ENCODE results near the gene PTPN5.

The PTPN5 gene

GRCh38 chr11:18710545-18710944 is 81.1 kb downstream of the PTPN5 start:
- no CpG with 5 or more reads among the region's 5 CpGs for WGBS (ENCODE audit: extremely low coverage, insufficient coverage, low lambda C conversion rate)

GRCh38 chr11:18709414-18709813 is 82.2 kb downstream of the PTPN5 start:
- H3K27ac ChIP-seq (ENCODE audit: low read depth, low read length) = no peak overlapping the region
- no peak overlapping the region for H3K23ac ChIP-seq (ENCODE audit: low read length)
- no peak overlapping the region for H4K5ac ChIP-seq (ENCODE audit: low read length)
- no peak overlapping the region for H2BK120ac ChIP-seq (ENCODE audit: low read depth, low read length)
- H3K4me2 ChIP-seq (ENCODE audit: low read length) = no peak overlapping the region
- no peak overlapping the region for H3K4me3 ChIP-seq (ENCODE audit: low read length)
- H3K79me2 ChIP-seq (ENCODE audit: control insufficient read depth, insufficient read depth, low read length) = no peaks in the 10 kb centered on the region
- no peak overlapping the region for H3K9ac ChIP-seq (ENCODE audit: low read length)
- H2AK5ac ChIP-seq (ENCODE audit: low read length) = no peak overlapping the region
- no peaks in the 10 kb centered on the region for H3K79me1 ChIP-seq (ENCODE audit: low read length)
- H3K4ac ChIP-seq (ENCODE audit: low read depth, low read length) = no peak overlapping the region
- H3K4me1 ChIP-seq (ENCODE audit: control insufficient read depth, low read depth, low read length) = no peaks in the 10 kb centered on the region
- H4K8ac ChIP-seq (ENCODE audit: low read depth, low read length) = no peak overlapping the region
- no peak overlapping the region for H3K18ac ChIP-seq (ENCODE audit: low read length)
- H2BK15ac ChIP-seq (replicated peaks; ENCODE audit: low read depth) = no peak overlapping the region
- no peak overlapping the region for H3K56ac ChIP-seq (ENCODE audit: low read length)
- H3K36me3 ChIP-seq (ENCODE audit: control insufficient read depth, insufficient read depth, low read length) = no peaks in the 10 kb centered on the region
- H2BK5ac ChIP-seq (ENCODE audit: low read length) = no peak overlapping the region
- no CpG with 5 or more reads among the region's 4 CpGs for WGBS (ENCODE audit: extremely low coverage, insufficient coverage, low lambda C conversion rate)
- DNase-seq = no peak
- H3K27me3 ChIP-seq (ENCODE audit: insufficient read depth, low read length, poor library complexity) = no peaks in the 10 kb centered on the region

More at GRCh38 chr11:18710545-18710944, 81.1 kb downstream of the PTPN5 start:
- H3K27me3 ChIP-seq (ENCODE audit: insufficient read depth, low read length, poor library complexity) = no peaks in the 10 kb centered on the region
- H3K4me1 ChIP-seq (ENCODE audit: control insufficient read depth, low read depth, low read length) = no peaks in the 10 kb centered on the region
- no peak overlapping the region for H3K4ac ChIP-seq (ENCODE audit: low read depth, low read length)
- no peaks in the 10 kb centered on the region for H3K36me3 ChIP-seq (ENCODE audit: control insufficient read depth, insufficient read depth, low read length)
- no peak overlapping the region for H3K23ac ChIP-seq (ENCODE audit: low read length)
- H2BK5ac ChIP-seq (ENCODE audit: low read length) = no peak overlapping the region
- H3K4me3 ChIP-seq (ENCODE audit: low read length) = no peak overlapping the region
- H2AK5ac ChIP-seq (ENCODE audit: low read length) = no peak overlapping the region
- H3K18ac ChIP-seq (ENCODE audit: low read length) = no peak overlapping the region
- no peak overlapping the region for H3K9ac ChIP-seq (ENCODE audit: low read length)
- no peaks in the 10 kb centered on the region for H3K79me1 ChIP-seq (ENCODE audit: low read length)
- no peak overlapping the region for H2BK120ac ChIP-seq (ENCODE audit: low read depth, low read length)
- no peak overlapping the region for H4K8ac ChIP-seq (ENCODE audit: low read depth, low read length)
- H4K5ac ChIP-seq (ENCODE audit: low read length) = no peak overlapping the region
- no peak overlapping the region for H3K56ac ChIP-seq (ENCODE audit: low read length)
- H3K27ac ChIP-seq (ENCODE audit: low read depth, low read length) = no peak overlapping the region
- H3K79me2 ChIP-seq (ENCODE audit: control insufficient read depth, insufficient read depth, low read length) = no peaks in the 10 kb centered on the region
- H3K4me2 ChIP-seq (ENCODE audit: low read length) = no peak overlapping the region
- DNase-seq = no peak
- H2BK15ac ChIP-seq (replicated peaks; ENCODE audit: low read depth) = no peak overlapping the region

GRCh38 chr11:18707811-18708340 is 83.7 kb downstream of the PTPN5 start:
- Histone ChIP-seq H4K8ac (ENCODE audit: low read depth, low read length) (no peak overlapping the region), H2BK15ac (replicated peaks; ENCODE audit: low read depth) (no peak overlapping the region)
- WGBS (ENCODE audit: extremely low coverage, insufficient coverage, low lambda C conversion rate) = no CpG with 5 or more reads among the region's 12 CpGs

GRCh38 chr11:18706330-18707243 is 85.0 kb downstream of the PTPN5 start:
- H2BK5ac ChIP-seq (ENCODE audit: low read length) = no peak overlapping the region
- no peak for DNase-seq
- peak overlapping the region; percentile 7 for H3K56ac ChIP-seq (ENCODE audit: low read length)
- H3K79me2 ChIP-seq (ENCODE audit: control insufficient read depth, insufficient read depth, low read length) = no peaks in the 10 kb centered on the region
- H3K27me3 ChIP-seq (ENCODE audit: insufficient read depth, low read length, poor library complexity) = no peaks in the 10 kb centered on the region
- H3K36me3 ChIP-seq (ENCODE audit: control insufficient read depth, insufficient read depth, low read length) = no peaks in the 10 kb centered on the region
- no peak overlapping the region for H4K5ac ChIP-seq (ENCODE audit: low read length)
- no peak overlapping the region for H2BK15ac ChIP-seq (replicated peaks; ENCODE audit: low read depth)
- H2AK5ac ChIP-seq (ENCODE audit: low read length) = no peak overlapping the region
- no peak overlapping the region for H3K27ac ChIP-seq (ENCODE audit: low read depth, low read length)
- H3K9ac ChIP-seq (ENCODE audit: low read length) = peak overlapping the region; percentile 21
- H3K18ac ChIP-seq (ENCODE audit: low read length) = no peak overlapping the region
- no peaks in the 10 kb centered on the region for H3K4me1 ChIP-seq (ENCODE audit: control insufficient read depth, low read depth, low read length)
- H3K23ac ChIP-seq (ENCODE audit: low read length) = no peak overlapping the region
- H3K4me2 ChIP-seq (ENCODE audit: low read length) = no peak overlapping the region
- no peak overlapping the region for H3K4ac ChIP-seq (ENCODE audit: low read depth, low read length)
- H3K79me1 ChIP-seq (ENCODE audit: low read length) = no peaks in the 10 kb centered on the region
- H4K8ac ChIP-seq (ENCODE audit: low read depth, low read length) = no peak overlapping the region
- no peak overlapping the region for H3K4me3 ChIP-seq (ENCODE audit: low read length)
- H2BK120ac ChIP-seq (ENCODE audit: low read depth, low read length) = no peak overlapping the region
- WGBS (ENCODE audit: extremely low coverage, insufficient coverage, low lambda C conversion rate) = no CpG with 5 or more reads among the region's 34 CpGs

More at GRCh38 chr11:18707811-18708340, 83.7 kb downstream of the PTPN5 start:
- no peaks in the 10 kb centered on the region for H3K4me1 ChIP-seq (ENCODE audit: control insufficient read depth, low read depth, low read length)
- H3K23ac ChIP-seq (ENCODE audit: low read length) = no peak overlapping the region
- no peak overlapping the region for H3K4me3 ChIP-seq (ENCODE audit: low read length)
- no peak overlapping the region for H3K27ac ChIP-seq (ENCODE audit: low read depth, low read length)
- H3K79me1 ChIP-seq (ENCODE audit: low read length) = no peaks in the 10 kb centered on the region
- DNase-seq = no peak
- H3K27me3 ChIP-seq (ENCODE audit: insufficient read depth, low read length, poor library complexity) = no peaks in the 10 kb centered on the region
- no peak overlapping the region for H2BK120ac ChIP-seq (ENCODE audit: low read depth, low read length)
- H3K18ac ChIP-seq (ENCODE audit: low read length) = no peak overlapping the region
- H3K4ac ChIP-seq (ENCODE audit: low read depth, low read length) = no peak overlapping the region
- H2BK5ac ChIP-seq (ENCODE audit: low read length) = no peak overlapping the region
- no peaks in the 10 kb centered on the region for H3K36me3 ChIP-seq (ENCODE audit: control insufficient read depth, insufficient read depth, low read length)
- H3K9ac ChIP-seq (ENCODE audit: low read length) = no peak overlapping the region
- no peak overlapping the region for H3K56ac ChIP-seq (ENCODE audit: low read length)
- H3K79me2 ChIP-seq (ENCODE audit: control insufficient read depth, insufficient read depth, low read length) = no peaks in the 10 kb centered on the region
- H4K5ac ChIP-seq (ENCODE audit: low read length) = no peak overlapping the region
- no peak overlapping the region for H2AK5ac ChIP-seq (ENCODE audit: low read length)
- H3K4me2 ChIP-seq (ENCODE audit: low read length) = no peak overlapping the region

GRCh38 chr11:18705651-18706281 is 85.8 kb downstream of the PTPN5 start:
- Histone ChIP-seq H2BK5ac (ENCODE audit: low read length) (no peak overlapping the region), H3K79me1 (ENCODE audit: low read length) (no peaks in the 10 kb centered on the region), H2BK15ac (replicated peaks; ENCODE audit: low read depth) (no peak overlapping the region), H4K8ac (ENCODE audit: low read depth, low read length) (no peak overlapping the region), H2AK5ac (ENCODE audit: low read length) (no peak overlapping the region), H3K4me2 (ENCODE audit: low read length) (no peak overlapping the region), H3K18ac (ENCODE audit: low read length) (no peak overlapping the region), H3K4me3 (ENCODE audit: low read length) (no peak overlapping the region), H3K4ac (ENCODE audit: low read depth, low read length) (no peak overlapping the region), H2BK120ac (ENCODE audit: low read depth, low read length) (no peak overlapping the region), H4K5ac (ENCODE audit: low read length) (no peak overlapping the region), H3K27ac (ENCODE audit: low read depth, low read length) (no peak overlapping the region), H3K36me3 (ENCODE audit: control insufficient read depth, insufficient read depth, low read length) (no peaks in the 10 kb centered on the region), H3K9ac (ENCODE audit: low read length) (no peak overlapping the region), H3K56ac (ENCODE audit: low read length) (peak overlapping the region; percentile 25), H3K23ac (ENCODE audit: low read length) (no peak overlapping the region), H3K79me2 (ENCODE audit: control insufficient read depth, insufficient read depth, low read length) (no peaks in the 10 kb centered on the region), H3K4me1 (ENCODE audit: control insufficient read depth, low read depth, low read length) (no peaks in the 10 kb centered on the region), H3K27me3 (ENCODE audit: insufficient read depth, low read length, poor library complexity) (no peaks in the 10 kb centered on the region)
- no peak for DNase-seq
- WGBS (ENCODE audit: extremely low coverage, insufficient coverage, low lambda C conversion rate) = no CpG with 5 or more reads among the region's 46 CpGs
